Transverse colon (tissue), 4 donors: Measurements from ENCODE around the gene ZNF407. TPM values are rescaled to one million over a fixed set of nuclear protein-coding genes. Genes with fewer than 3 reads are reported as not detected.

Experiments
- DNase-seq: peaks from one replicate; pipeline ENCODE4 v3.0.0-alpha.2; 2019
- H3K27ac ChIP-seq, 4 donors: fragments of 200-600 bp; sonication (generic); 2 replicates each; pipeline ENCODE4 v1.5.1; 2016 to 2018; ENCODE audit warnings: inconsistent platforms in 4 of 4
- H3K27me3 ChIP-seq: fragments of 200-600 bp; sonication (generic); 2 replicates; pipeline ENCODE4 v1.5.1; 2017; ENCODE audit warnings: inconsistent platforms
- H3K36me3 ChIP-seq, 4 donors: fragments of 200-600 bp; sonication (generic); 2 replicates each; pipeline ENCODE4 v1.5.1; 2017 to 2019; ENCODE audit warnings: inconsistent platforms in 4 of 4
- H3K4me1 ChIP-seq, 4 donors: fragments of 200-600 bp; sonication (generic); 2 replicates each; pipeline ENCODE4 v1.5.1; 2017 to 2020; ENCODE audit warnings: inconsistent platforms in 4 of 4
- H3K4me3 ChIP-seq, 4 donors: fragments of 200-600 bp; sonication (generic); 1 replicate in 1 of 4; 2 replicates in 3 of 4; pipeline versions ENCODE4 v1.5.1 to v1.6.1; 2017 to 2019; ENCODE audit warnings: inconsistent platforms in 4 of 4
- H3K9me3 ChIP-seq, 2 donors: fragments of 200-600 bp; sonication (generic); 2 replicates each; pipeline ENCODE4 v1.5.1; 2017 to 2019; ENCODE audit warnings: inconsistent platforms in 2 of 2
- CTCF ChIP-seq, 5 experiments: fragments of 200-600 bp in 3 of 5; fragments of 450-650 bp in 2 of 5; sonication (generic) in 3 of 5; IDR thresholded peaks; 1 replicate in 2 of 5; 2 replicates in 3 of 5; pipeline ENCODE4 v1.5.1; 2016 to 2017; ENCODE audit warnings: antibody characterized with exemption in 5 of 5, inconsistent platforms in 3 of 5, mild to moderate bottlenecking in 2 of 5, moderate library complexity in 1 of 5
- EP300 ChIP-seq: sonication (generic); formaldehyde crosslinking; IDR thresholded peaks from one replicate; pipeline ENCODE4 v1.6.1; 2017; ENCODE audit warnings: antibody characterized with exemption, low read depth
- POLR2A ChIP-seq: fragments of 450-650 bp; IDR thresholded peaks from one replicate; pipeline ENCODE4 v1.6.1; 2016; ENCODE audit warnings: antibody characterized with exemption, mild to moderate bottlenecking, moderate library complexity
- POLR2AphosphoS5 ChIP-seq, 3 donors: sonication (generic); formaldehyde crosslinking; IDR thresholded peaks; one replicate each; pipeline ENCODE4 v1.6.1; 2016; ENCODE audit warnings: antibody characterized with exemption in 3 of 3
- WGBS, 2 donors: methylation state at CpG; one replicate each; pipeline ENCODE4 v1.1.5; 2018; ENCODE audit warnings: low coverage in 1 of 2; 5-methylcytosine and 5-hydroxymethylcytosine counted together
- in situ Hi-C, 4 donors: fragments of 200-750 bp; cut with MboI; loops; one replicate each; pipeline versions ENCODE4 v1.15.0 to v1.15.1; 2017; ENCODE audit warnings: low sequenced_read_pairs in 3 of 4, low pct_ligation_motif_present in 1 of 4, low pct_unique_long_range_greater_than_20kb in 1 of 4
- intact Hi-C: fragments of 100-400 bp; cut with DNase I; formaldehyde crosslinking; loops from one replicate; pipeline ENCODE4 v1.15.1; 2023; ENCODE audit warnings: low total_unique reads
- total RNA-seq, 4 donors: library from RNA; depleted of rRNA; stranded (reverse); fragments of >200 nt; gene quantifications; one replicate each; pipeline ENCODE4 v1.1.0, GENCODE V29; 2016

The ZNF407 gene
- total RNA-seq, 4 donors from 2014 or later, result 13.5 to 24.1 (median 20.1) TPM

- Histone ChIP-seq H3K4me3 (no peak overlapping the region), H3K27ac (no peak overlapping the region), H3K27me3 (no peaks in the 10 kb centered on the region), H3K36me3 (no peaks in the 10 kb centered on the region), H3K9me3 (no peaks in the 10 kb centered on the region), H3K4me1 (peaks cover 0 to 3% (median 0%) of the 10 kb centered on the region in 4 donors)
- in situ Hi-C loops, result no loop called here
- no peak for DNase-seq
- intact Hi-C loops, result no loop called here
- no peak for TF ChIP-seq EP300
- no peak for TF ChIP-seq CTCF (IDR thresholded peaks at IDR 0.05)
- TF ChIP-seq POLR2AphosphoS5 (IDR thresholded peaks at IDR 0.05), result no peak
- TF ChIP-seq POLR2A, result no peak
- 96 to 97% methylated on average over 7 to 8 of the region's 8 CpGs for WGBS, 2 donors
These were observed 191.4 kb downstream of the ZNF407 start for GRCh38 chr18:74789078-74789477.

- TF ChIP-seq EP300, result no peak
- no peak for TF ChIP-seq POLR2A
- no peak for TF ChIP-seq POLR2AphosphoS5 (IDR thresholded peaks at IDR 0.05)
- TF ChIP-seq CTCF (IDR thresholded peaks at IDR 0.05), result no peak
- Histone ChIP-seq H3K9me3 (no peaks in the 10 kb centered on the region), H3K36me3 (no peaks in the 10 kb centered on the region), H3K4me1 (peaks cover 0 to 3% (median 0%) of the 10 kb centered on the region in 4 donors), H3K27ac (no peak overlapping the region), H3K27me3 (no peaks in the 10 kb centered on the region), H3K4me3 (no peak overlapping the region)
- intact Hi-C loops (no loop called here), in situ Hi-C loops (no loop called here)
- DNase-seq, result no peak
- 57 to 65% methylated on average over 1 of the region's 1 CpG for whole genome bisulfite sequencing, 2 donors
These were observed 192.8 kb downstream of the ZNF407 start for GRCh38 chr18:74790451-74790850.

GRCh38 chr18:74791501-74792194, 194.0 kb downstream of the ZNF407 start:
- TF ChIP-seq CTCF (IDR thresholded peaks at IDR 0.05) (no peak), POLR2A (no peak), POLR2AphosphoS5 (IDR thresholded peaks at IDR 0.05) (no peak), EP300 (no peak)
- in situ Hi-C loops (no loop called here), intact Hi-C loops (no loop called here)
- Histone ChIP-seq H3K36me3 (no peaks in the 10 kb centered on the region), H3K4me1 (peaks cover 0 to 3% (median 0%) of the 10 kb centered on the region in 4 donors), H3K27me3 (no peaks in the 10 kb centered on the region), H3K4me3 (no peak overlapping the region), H3K9me3 (no peaks in the 10 kb centered on the region), H3K27ac (no peak overlapping the region)
- DNase-seq, result no peak
- 66 to 71% methylated on average over 8 of the region's 8 CpGs for WGBS, 2 donors

GRCh38 chr18:74793746-74794145, 196.1 kb downstream of the ZNF407 start:
- WGBS, 2 donors, result 82 to 88% methylated on average over 4 to 9 of the region's 9 CpGs

More at GRCh38 chr18:74793746-74794145, 196.1 kb downstream of the ZNF407 start:
- no peak for TF ChIP-seq POLR2A
- no peak for TF ChIP-seq CTCF (IDR thresholded peaks at IDR 0.05)
- no peak for TF ChIP-seq POLR2AphosphoS5 (IDR thresholded peaks at IDR 0.05)
- no peak for TF ChIP-seq EP300
- Histone ChIP-seq H3K36me3 (no peaks in the 10 kb centered on the region), H3K27me3 (no peaks in the 10 kb centered on the region), H3K9me3 (no peaks in the 10 kb centered on the region), H3K4me3 (no peak overlapping the region), H3K4me1 (peaks cover 0 to 8% (median 0%) of the 10 kb centered on the region in 4 donors), H3K27ac (no peak overlapping the region)
- intact Hi-C loops, result no loop called here
- in situ Hi-C loops, result no loop called here
- DNase-seq, result no peak
